ENCODE results near the gene GTPBP1.

The GTPBP1 gene

DNA sequence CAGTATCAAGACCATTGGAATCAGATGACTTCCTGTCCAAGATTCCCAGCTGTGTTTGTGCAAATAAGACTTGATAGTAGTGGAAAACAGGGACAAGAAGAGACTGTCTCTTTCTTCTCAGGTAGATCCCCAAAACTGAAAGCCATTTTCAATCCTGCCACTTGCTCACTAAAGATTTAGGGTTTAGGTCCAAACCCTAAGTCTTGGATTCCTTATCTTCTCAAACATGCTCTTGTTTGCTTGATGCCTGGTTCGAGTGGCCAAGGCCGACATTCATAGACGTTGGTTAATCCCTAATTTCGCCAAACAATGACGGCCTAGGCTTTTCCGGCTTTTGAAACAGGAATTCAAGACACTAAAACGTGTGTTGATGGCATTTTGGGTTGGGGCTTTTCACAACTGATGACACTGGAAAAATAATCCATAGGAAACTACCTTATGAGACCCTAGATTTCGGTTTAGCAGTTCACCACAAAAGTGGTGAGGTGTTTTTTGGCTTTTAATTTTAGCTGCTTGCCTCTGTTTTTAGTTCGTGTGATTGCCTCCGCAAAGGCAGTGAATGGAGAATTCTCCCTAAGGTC is 1.0 kb upstream of the GTPBP1 start:
- FAIRE-seq = no peak

DNA sequence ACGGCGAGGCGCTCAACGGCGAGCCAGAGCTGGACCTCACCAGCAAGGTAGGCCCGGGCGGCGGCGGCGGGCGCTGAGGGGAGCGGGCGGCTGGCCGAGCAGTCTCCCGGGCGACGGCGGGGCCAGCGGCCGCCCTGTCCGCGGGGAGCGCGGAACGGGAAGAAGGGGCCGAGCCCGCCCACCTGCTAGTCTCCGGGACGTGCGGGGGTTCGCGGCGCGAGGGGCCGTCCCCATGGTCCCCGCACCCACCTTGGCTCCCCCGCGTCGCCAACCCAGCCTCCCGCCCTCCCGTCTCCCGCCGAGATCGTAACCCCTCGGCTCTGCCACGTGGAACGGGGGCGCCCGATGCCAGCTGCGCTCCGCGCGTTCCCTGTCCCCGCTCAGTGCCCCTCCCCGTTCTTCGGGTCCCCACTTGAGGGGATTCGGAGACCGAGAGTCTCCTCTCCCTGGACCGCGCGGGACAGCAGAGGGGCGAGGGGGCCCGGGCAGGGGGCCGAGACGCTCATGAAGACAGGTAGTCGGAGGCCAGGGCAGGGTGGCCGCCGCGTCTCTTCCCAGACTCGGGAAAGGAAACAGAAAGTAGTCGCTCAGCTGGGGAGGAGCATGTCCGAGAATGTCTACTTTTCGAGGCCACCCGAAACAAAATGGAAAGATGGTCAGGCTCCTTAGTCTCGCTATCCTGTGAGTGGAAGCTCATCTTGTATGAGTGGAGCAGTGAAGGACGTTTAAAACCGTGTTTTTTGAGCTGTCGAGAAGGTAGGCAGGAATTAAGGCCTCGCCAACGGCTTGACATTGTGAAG is 557 bp downstream of the GTPBP1 start:
- no peak for FAIRE-seq

DNA sequence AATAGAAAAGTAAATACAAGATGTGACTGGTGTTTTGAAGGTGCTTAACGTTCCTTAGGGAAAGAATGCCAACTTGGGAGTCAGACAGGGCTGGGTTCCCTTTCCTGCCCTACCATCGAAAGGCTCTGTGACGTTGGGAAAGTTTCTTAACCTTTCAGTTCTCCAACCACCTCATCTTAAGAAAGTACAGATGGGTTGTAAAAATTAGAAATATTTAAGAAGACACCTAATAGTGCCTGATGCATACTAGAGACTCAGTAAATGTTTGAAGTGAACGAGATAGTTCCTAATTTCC is 1.1 kb downstream of the GTPBP1 start:
- no peak for FAIRE-seq

DNA sequence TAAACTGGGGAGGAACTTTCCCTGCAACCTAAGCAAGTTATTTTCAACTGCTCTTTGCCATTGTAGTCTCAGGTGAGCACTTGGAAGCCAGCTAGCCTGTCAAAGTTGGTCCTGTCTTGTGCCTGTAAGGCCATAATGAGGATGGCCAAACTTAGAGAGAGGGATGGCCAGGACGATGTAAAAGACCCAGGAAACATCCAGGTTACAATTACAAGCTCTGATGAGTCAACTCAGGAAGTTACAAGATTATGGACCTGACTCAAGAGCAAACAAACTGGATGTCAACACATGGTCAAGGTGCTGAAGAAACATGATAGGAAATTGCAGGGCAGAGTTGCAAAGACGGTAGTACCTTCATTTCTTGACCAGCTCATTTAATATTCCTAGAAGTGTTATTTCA is 1.6 kb downstream of the GTPBP1 start:
- FAIRE-seq = no peak

DNA sequence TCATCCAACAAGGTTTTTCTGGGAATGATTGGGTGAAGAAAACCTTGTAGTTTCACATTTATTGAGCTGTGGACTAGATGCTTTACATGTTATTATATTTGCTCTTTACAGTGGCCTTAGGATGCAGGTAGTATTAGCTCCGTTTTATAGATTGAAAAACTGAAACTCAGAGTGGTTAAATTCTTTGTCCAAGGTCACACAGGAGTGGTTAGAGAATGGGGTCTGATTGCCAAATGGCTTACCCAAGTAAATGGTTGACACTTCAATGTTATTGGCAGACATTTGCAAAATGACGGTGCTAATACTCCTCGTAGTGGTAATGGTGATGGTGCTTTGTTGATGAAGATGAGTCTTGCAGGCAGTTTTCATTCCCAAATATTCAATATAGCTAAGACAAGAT is 2.2 kb downstream of the GTPBP1 start:
- FAIRE-seq = no peak

DNA sequence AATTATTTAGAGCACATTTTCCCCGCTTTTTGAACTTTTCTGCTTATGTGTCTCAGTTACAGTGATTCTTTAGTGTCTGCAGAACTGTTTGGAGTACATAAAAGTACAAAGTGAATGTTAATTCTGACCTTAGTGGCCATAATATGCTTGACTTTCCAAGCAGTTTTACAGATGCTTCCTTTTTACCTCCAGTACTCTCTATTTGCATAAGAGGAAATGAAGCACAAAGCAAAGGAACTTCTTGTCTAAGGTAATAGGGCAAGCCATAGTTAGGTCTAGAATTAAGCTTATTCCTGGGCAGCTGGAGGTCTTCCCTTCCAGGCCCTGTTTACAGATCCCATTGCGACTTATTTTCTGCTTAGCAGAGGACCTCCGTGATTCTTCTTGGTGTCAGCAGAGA is 3.6 kb downstream of the GTPBP1 start:
- FAIRE-seq = no peak

DNA sequence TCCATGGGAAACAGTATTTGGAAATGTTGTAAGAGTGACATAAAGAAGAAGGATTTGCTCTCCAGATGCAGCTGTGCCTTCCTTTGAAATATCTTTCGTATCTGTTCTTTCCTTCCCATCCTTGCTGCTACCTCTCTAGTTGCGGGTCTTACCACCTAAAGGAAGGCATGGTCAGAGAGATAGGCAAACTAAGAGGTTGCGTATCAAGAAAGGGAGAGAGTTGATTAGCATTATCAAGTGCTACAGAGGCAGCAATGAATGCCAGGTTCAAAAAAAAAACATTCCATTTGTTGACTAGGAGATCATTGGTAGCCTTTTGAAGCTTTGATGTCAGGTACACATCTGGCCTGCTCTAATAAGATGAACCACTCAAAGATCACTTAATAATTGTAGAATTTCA is 4.6 kb downstream of the GTPBP1 start:
- no peak for FAIRE-seq

DNA sequence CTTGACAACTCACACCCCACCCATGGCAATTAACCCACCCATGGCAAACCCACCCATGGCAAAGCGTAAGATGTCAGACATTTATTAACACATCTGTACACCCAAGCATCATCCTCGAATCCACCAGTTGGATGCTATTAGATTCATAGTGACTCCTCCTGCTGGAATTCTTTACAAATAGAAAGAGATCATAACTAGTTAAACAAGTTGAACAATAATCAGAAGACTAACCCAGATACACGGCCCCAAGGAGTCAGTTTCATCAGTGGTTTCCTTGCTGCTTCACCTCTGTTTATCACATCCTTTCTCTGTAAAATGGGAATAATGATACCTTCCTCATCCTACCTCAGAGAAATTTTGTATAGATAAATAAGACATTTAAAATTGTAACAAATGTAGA is 5.1 kb downstream of the GTPBP1 start:
- no peak for FAIRE-seq

DNA sequence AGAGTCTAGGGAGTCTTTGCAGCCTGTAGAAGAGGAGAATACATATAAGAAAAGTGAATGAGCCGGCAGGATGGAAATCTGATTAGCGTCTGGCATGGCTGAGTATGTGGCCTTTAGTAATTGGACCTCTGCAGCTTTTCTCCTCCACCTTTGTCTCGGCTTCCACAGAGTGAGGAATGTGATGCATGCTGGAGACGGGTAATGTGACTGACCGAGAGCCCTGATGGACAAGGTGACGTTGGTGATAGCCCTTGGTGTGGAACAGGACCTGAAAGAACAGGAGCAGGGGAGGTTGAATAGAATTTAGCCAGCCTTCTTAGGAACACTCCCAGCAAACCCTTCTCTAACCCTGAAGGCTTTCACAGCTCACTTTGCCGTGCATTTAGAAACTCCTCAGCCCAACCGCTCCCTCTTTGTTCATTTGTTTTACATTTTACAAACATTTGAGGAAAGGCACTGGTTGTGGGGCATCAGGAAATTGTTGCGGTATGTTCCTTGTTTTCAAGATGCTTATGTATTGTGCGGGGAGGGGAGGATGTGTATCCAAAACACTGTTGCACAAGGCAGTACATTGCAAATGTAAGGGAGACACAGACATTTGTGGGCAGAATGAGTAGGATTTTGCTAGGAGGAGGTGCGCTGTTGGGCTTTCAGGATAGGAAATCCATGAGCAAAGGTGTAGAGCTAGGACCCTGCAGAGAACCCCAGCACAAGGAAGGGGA is 6.9 kb downstream of the GTPBP1 start:
- no peak for FAIRE-seq

DNA sequence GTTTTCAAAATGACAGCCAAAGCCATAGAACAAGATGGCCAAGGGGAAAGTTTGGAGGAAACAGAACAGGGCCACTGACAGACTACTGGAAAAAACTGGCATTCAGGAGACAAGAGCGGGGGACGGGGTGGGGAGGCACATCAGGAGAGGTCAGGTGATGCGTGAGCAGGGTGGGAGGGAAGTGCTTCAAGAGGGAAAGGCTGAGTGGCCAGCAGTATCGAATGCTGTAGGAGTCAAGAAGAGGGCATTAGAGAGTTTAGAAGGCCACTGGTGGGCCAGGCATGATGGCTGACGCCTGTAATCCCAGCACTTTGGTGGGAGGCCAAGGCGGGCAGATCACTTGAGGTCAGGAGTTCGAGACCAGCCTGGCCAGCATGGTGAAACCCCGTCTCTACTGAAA is 8.2 kb downstream of the GTPBP1 start:
- no peak for FAIRE-seq

DNA sequence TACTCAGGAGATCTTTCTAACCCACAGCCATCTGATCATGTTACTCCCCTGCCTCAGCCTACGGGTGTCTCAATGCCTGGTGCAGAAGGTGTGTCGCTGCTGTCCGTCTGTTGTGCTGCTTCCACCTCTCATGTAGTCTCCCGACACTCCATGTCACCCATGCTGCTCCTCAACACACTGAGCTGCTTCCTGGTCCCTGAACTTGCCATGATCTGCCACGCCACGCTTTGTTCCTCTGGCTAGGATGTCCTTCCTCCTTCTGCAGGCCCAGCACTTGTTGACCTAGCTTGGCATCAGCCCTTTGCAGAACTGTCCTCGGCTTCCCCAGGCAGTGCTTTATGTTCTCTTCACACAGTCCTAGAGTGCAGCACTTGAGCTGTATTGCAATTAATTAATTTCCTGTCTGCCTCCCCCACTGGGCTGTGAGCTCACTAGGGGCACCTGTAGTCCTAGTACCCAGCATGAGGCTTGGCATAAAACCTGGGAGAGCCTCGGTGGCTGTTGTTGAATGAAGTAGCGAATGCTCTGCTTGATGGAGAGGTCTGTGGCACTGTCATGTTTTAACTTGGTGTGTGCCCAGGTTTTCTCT is 9.5 kb downstream of the GTPBP1 start:
- FAIRE-seq = no peak

DNA sequence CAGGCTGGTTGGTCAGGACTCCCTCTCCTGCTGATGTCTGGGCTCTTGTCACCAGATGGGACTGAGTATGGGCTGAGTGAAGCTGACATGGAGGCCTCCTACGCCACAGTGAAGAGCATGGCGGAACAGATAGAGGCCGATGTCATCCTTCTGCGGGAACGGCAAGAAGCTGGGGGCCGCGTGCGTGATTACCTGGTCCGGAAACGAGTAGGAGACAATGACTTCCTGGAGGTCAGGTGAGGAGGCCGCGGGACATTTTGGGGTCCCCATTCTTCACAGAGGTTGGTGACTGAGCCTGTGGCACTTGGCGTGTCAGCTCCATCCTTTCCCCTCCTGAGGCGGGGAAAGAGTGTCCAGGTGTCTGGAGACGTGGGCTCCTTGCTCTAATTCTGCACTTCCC is 10.1 kb downstream of the GTPBP1 start:
- FAIRE-seq = no peak

DNA sequence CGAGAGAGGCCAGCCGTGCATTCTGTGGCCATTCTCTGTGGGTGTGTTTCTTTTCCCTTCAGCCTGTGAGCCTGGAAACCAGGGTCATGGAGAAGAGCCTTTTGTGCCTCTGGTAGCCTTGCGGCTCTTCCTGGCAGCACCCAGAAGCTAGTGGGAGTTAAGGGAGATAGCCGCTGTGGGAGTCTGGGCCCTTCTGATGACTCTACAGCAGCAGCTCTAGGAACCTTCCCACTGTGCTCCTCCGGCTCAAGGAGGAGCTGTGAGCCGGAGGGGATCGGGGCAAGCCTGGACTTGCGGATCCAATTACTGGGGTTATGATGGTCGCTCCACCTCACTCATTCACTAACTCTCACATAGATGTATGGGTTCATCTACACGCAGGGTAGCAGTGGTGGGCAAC is 10.5 kb downstream of the GTPBP1 start:
- FAIRE-seq = no peak

DNA sequence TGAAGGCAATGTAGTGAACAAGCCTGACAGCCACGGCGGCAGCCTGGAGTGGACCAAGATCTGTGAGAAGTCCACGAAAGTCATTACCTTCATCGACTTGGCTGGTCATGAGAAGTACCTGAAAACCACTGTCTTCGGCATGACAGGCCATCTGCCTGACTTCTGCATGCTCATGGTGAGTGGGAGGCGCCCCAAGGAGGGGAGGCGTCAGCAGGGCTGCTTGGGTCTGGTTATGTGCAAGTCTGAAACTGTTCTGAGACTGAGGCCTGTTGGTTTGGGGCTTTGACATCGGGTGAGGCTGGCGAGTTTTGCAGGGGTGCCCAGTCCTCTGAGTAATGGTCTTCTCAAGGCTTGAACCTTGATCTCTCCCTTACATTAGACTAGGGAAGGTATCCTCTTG is 11.1 kb downstream of the GTPBP1 start:
- FAIRE-seq = no peak

DNA sequence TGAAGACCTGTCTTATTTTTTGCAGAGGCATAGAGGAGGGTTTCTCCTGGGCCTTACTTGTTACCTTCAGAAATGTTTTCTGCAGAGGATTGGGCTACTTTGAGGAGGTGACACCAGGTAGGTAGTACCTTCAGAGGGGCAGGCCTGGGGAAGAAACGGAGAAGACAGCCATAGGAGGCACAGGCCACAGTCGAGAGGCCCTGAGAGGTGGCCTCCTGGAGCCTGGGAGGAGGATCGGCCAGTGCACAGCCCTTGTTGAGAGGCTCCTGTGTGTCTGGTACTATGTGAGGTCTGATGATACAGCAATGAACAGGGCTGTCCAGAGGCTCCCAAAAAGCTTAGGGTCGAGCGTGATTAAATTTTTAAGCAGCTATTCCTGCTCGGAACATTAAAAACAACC is 11.5 kb downstream of the GTPBP1 start:
- no peak for FAIRE-seq

DNA sequence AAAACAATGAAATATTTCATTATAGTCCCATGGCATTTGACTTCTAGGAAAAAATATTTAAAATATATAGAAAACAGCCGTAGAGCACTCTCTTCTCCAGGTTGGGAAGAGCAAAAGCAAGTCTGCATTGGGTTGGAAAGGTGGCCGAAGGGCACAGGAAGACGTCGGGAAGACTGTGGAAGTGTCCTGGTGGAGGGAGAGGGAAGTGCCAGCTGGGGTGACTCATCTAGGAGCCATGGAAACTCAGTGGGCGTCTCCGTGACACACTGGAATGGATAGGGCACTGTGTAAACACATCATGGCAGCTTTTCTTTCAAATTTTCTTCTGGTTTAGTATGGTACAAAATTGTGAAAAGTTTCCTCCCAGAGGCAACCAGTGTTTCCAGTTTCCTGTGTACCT is 12.7 kb downstream of the GTPBP1 start:
- no peak for FAIRE-seq

DNA sequence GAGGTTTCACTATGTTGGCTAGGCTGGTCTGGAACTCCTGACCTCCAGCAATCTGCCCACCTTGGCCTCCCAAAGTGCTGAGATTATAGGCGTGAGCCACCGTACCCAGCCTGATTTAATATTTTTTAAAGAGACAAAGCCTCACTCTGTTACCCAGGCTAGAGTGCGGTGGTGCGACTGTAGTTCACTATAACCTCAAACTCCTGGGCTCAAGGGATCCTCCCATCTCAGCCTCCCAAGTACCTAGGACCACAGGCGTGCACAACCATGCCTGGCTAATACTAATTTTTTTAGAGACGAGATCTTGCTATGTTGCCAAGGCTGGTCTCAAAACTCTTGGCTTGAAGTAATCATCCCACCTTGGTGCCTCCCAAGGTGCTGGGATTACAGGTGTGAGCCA is 13.5 kb downstream of the GTPBP1 start:
- FAIRE-seq = no peak

DNA sequence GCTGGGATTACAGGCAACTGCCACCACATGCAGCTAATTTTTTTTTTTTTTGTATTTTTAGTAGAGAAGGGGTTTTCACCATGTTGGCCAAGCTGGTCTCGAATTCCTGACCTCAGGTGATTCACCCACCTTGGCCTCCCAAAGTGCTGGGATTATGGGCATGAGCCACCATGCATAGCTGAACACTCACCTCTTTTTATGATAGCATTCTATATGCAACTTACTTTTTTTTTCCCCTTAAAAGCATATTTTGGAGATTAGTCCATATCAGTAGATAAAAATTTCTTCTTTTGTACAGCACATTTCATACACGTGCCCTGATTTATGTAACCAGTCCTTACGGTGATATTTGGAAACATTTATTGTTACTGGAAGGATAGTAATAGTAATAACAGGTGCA is 14.6 kb downstream of the GTPBP1 start:
- FAIRE-seq = no peak

DNA sequence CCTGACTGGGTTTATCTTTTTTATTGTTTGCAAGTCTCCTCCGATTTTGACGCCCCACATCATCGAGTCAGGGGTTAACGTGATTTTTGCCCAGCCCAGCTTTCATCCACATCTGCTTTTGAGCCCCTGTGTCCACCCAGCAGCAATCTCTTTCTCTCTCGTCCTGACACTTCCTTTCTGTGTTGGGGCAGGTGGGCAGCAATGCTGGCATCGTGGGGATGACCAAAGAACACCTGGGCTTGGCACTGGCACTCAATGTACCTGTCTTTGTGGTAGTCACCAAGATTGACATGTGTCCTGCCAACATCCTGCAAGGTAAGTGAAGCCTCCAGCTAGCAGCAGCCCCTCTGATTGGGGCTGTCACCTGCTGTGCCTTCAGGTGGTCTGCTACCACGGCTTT is 15.8 kb downstream of the GTPBP1 start:
- no peak for FAIRE-seq

DNA sequence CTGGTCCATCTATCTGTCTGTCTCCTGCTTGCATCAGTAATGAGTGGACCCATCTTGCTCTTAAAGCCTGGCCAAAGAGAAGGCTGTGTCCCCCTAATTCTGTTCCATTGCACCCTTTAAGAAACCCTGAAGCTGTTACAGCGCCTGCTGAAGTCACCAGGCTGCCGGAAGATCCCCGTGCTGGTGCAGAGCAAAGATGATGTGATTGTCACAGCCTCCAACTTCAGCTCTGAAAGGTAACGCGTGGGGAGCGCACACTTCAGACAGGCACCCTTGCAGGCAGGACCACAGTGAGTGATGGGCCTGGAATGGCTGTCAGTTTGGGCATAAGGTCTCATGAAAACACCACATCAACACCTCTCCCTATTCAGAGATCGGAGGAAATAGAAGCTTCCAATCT is 18.4 kb downstream of the GTPBP1 start:
- FAIRE-seq = no peak

DNA sequence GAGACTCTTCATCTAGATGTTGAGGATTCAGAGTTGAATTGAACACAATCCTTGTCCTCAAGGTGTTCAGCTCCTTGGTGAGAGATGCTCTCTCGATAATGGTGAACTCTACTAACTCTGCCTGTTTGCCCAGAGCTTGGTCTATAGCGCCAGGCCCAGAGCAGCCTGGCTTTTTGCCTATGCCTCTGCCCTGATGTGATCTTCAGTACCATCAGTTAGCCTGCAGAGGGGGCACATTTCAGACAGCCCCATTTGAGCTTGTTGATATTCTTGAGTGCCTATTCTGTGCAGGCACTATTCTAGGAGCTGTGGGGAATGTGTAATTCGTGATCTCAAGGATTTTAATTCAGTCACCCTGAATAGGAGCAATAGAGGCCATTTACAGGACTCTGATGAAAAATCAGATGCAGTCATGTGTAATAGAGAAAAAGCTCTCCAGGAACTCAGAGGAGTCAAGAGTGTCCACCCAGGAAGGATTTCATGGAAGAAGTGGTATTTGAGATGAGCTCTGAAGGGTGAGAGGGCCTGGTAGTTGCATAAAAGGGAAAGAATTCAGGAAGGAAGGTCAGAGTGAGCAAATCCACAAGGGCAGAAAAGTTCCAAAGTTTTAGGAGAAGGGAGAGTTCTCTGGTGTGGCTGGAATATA is 19.3 kb downstream of the GTPBP1 start:
- FAIRE-seq = peak; percentile 48

DNA sequence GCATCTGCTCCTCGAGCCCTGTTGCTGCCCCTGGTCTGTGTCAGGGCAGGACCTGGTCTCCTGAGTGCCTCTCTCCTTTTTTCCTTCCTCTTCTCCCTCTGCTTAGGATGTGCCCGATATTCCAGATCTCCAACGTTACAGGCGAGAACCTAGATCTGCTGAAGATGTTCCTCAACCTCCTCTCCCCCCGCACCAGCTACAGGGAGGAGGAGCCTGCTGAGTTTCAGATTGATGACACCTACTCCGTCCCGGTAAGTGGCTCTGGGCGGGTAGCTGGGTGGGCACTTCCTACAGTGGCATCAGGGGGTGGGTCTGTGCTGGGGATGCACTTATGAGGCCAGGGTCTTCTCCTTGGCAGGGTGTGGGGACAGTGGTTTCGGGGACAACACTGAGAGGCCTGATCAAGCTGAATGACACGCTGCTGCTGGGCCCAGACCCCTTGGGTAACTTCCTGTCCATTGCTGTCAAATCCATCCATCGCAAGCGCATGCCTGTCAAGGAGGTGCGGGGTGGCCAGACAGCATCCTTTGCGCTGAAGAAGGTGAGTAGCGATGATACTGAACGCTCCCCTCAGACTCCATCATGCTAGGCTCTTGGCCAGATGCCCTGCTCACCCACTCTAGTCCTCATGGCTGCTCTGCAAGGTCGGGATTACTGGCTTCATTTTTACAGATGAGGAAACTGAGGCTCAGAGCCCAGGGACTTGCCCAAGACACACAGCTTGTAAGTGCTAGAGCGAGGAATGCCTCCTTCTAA is 20.3 kb downstream of the GTPBP1 start:
- FAIRE-seq = no peak

DNA sequence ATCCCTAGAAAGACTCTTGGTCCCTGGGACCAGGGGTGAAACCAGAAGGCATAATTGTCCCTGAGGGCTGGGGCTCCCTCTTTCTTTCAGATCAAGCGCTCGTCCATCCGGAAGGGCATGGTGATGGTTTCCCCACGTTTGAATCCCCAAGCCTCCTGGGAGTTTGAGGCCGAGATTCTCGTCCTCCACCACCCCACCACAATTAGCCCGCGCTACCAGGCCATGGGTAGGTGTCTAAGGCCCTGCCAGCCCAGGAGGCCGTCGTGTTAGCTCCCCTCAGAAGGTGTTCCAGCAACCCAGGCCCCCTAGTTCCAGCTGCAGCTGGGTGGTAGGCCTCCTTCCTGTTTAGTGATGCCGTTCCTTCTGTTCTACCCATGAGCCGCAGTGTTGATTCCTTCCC is 21.4 kb downstream of the GTPBP1 start:
- no peak for FAIRE-seq

Data from TTC549 (cell line).